H1 (cell line): ENCODE results near the gene GDE1. TPM values are rescaled to one million over a fixed set of nuclear protein-coding genes. Genes with fewer than 3 reads are reported as not detected.

Experiments
- CREB1 ChIP-seq: IDR thresholded peaks from 2 replicates; pipeline ENCODE4 v1.6.1; 2012; ENCODE audit warnings: inconsistent platforms
- MAX ChIP-seq: IDR thresholded peaks from 2 replicates; pipeline ENCODE4 v1.6.1; 2012; ENCODE audit warnings: inconsistent platforms
- polyA plus RNA-seq, 7 experiments: library from polyadenylated mRNA; depleted of rRNA in 3 of 7; stranded (reverse) in 5 of 7; unstranded in 2 of 7; fragments of >200 nt in 5 of 7; fragments of 200-250 nt in 2 of 7; gene quantifications; 1 replicate in 5 of 7; 2 replicates in 1 of 7; 4 replicates in 1 of 7; pipeline versions ENCODE4 v1.2.1 to v1.2.3, GENCODE V29; 2011 to 2013; ENCODE audit warnings: missing spikeins in 2 of 7, mixed read lengths in 2 of 7
- total RNA-seq: library from RNA; stranded (reverse); fragmentation: NEBNext Ultra II Directional; extraction: Animal tissue kit (Norgen Biotek cat#: 25700); gene quantifications from 2 replicates; pipeline ENCODE4 v1.2.1, GENCODE V29; 2021
- TF ChIP-seq, protein P1 (sequence below): fragments of 300-600 bp; sonication (generic); IDR thresholded peaks from 2 replicates; pipeline ENCODE4 v1.7.1; 2012; ENCODE audit warnings: low read length, moderate library complexity, mild to moderate bottlenecking, inconsistent platforms; ENCODE audit not compliant: insufficient replicate concordance
- TF ChIP-seq, protein P2 (sequence below): IDR thresholded peaks from 2 replicates; pipeline ENCODE4 v1.6.1; 2012; ENCODE audit warnings: inconsistent platforms

GDE1 gene
- total and polyA plus RNA-seq, 2 of the 8 experiments (the other 6 are each of a cell fraction or from before 2014, with no cell fraction given) = 29.2 to 70.8 TPM

GRCh38 chr16:19567560-19567959 lies 45.7 kb upstream of the GDE1 start (continued):
- TF ChIP-seq, protein P1, sequence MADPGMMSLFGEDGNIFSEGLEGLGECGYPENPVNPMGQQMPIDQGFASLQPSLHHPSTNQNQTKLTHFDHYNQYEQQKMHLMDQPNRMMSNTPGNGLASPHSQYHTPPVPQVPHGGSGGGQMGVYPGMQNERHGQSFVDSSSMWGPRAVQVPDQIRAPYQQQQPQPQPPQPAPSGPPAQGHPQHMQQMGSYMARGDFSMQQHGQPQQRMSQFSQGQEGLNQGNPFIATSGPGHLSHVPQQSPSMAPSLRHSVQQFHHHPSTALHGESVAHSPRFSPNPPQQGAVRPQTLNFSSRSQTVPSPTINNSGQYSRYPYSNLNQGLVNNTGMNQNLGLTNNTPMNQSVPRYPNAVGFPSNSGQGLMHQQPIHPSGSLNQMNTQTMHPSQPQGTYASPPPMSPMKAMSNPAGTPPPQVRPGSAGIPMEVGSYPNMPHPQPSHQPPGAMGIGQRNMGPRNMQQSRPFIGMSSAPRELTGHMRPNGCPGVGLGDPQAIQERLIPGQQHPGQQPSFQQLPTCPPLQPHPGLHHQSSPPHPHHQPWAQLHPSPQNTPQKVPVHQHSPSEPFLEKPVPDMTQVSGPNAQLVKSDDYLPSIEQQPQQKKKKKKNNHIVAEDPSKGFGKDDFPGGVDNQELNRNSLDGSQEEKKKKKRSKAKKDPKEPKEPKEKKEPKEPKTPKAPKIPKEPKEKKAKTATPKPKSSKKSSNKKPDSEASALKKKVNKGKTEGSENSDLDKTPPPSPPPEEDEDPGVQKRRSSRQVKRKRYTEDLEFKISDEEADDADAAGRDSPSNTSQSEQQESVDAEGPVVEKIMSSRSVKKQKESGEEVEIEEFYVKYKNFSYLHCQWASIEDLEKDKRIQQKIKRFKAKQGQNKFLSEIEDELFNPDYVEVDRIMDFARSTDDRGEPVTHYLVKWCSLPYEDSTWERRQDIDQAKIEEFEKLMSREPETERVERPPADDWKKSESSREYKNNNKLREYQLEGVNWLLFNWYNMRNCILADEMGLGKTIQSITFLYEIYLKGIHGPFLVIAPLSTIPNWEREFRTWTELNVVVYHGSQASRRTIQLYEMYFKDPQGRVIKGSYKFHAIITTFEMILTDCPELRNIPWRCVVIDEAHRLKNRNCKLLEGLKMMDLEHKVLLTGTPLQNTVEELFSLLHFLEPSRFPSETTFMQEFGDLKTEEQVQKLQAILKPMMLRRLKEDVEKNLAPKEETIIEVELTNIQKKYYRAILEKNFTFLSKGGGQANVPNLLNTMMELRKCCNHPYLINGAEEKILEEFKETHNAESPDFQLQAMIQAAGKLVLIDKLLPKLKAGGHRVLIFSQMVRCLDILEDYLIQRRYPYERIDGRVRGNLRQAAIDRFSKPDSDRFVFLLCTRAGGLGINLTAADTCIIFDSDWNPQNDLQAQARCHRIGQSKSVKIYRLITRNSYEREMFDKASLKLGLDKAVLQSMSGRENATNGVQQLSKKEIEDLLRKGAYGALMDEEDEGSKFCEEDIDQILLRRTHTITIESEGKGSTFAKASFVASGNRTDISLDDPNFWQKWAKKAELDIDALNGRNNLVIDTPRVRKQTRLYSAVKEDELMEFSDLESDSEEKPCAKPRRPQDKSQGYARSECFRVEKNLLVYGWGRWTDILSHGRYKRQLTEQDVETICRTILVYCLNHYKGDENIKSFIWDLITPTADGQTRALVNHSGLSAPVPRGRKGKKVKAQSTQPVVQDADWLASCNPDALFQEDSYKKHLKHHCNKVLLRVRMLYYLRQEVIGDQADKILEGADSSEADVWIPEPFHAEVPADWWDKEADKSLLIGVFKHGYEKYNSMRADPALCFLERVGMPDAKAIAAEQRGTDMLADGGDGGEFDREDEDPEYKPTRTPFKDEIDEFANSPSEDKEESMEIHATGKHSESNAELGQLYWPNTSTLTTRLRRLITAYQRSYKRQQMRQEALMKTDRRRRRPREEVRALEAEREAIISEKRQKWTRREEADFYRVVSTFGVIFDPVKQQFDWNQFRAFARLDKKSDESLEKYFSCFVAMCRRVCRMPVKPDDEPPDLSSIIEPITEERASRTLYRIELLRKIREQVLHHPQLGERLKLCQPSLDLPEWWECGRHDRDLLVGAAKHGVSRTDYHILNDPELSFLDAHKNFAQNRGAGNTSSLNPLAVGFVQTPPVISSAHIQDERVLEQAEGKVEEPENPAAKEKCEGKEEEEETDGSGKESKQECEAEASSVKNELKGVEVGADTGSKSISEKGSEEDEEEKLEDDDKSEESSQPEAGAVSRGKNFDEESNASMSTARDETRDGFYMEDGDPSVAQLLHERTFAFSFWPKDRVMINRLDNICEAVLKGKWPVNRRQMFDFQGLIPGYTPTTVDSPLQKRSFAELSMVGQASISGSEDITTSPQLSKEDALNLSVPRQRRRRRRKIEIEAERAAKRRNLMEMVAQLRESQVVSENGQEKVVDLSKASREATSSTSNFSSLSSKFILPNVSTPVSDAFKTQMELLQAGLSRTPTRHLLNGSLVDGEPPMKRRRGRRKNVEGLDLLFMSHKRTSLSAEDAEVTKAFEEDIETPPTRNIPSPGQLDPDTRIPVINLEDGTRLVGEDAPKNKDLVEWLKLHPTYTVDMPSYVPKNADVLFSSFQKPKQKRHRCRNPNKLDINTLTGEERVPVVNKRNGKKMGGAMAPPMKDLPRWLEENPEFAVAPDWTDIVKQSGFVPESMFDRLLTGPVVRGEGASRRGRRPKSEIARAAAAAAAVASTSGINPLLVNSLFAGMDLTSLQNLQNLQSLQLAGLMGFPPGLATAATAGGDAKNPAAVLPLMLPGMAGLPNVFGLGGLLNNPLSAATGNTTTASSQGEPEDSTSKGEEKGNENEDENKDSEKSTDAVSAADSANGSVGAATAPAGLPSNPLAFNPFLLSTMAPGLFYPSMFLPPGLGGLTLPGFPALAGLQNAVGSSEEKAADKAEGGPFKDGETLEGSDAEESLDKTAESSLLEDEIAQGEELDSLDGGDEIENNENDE = no peak
- TF ChIP-seq, protein P2, sequence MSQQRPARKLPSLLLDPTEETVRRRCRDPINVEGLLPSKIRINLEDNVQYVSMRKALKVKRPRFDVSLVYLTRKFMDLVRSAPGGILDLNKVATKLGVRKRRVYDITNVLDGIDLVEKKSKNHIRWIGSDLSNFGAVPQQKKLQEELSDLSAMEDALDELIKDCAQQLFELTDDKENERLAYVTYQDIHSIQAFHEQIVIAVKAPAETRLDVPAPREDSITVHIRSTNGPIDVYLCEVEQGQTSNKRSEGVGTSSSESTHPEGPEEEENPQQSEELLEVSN = no peak
- TF ChIP-seq CREB1 (no peak), MAX (no peak)
- TF ChIP-seq, all 59 proteins: peak for 0
